Fibroblast of gingiva (primary cell): ENCODE measurements around the gene FYB2.

Experiments used
- DNase-seq: peaks from one replicate; pipeline ENCODE4 v3.0.0-alpha.2; 2011; ENCODE audit warnings: low read depth

FYB2 gene

GRCh38 chr1:56712150-56712549 is 107.1 kb downstream of the FYB2 start:
- DNase-seq = no peak

GRCh38 chr1:56710646-56711045 is 108.6 kb downstream of the FYB2 start:
- peak; percentile 37 for DNase-seq

- DNase-seq = no peak
Measured at GRCh38 chr1:56709995-56710394, 109.2 kb downstream of the FYB2 start.

- peak; percentile 50 for DNase-seq
Measured at GRCh38 chr1:56709269-56709880, 109.8 kb downstream of the FYB2 start.

GRCh38 chr1:56707379-56707778 is 111.8 kb downstream of the FYB2 start:
- no peak for DNase-seq

GRCh38 chr1:56703747-56704146 is 115.5 kb downstream of the FYB2 start:
- DNase-seq = no peak

GRCh38 chr1:56696663-56697062 is 122.5 kb downstream of the FYB2 start:
- DNase-seq = no peak

GRCh38 chr1:56688522-56689026 is 130.6 kb downstream of the FYB2 start:
- DNase-seq = peak; percentile 7

- peak; percentile 46 for DNase-seq
Measured at GRCh38 chr1:56686169-56686568, 133.0 kb downstream of the FYB2 start.

GRCh38 chr1:56683569-56683968 is 135.6 kb downstream of the FYB2 start:
- no peak for DNase-seq

GRCh38 chr1:56676571-56677035 is 142.6 kb downstream of the FYB2 start:
- DNase-seq = peak; percentile 81

- no peak for DNase-seq
Measured at GRCh38 chr1:56675763-56676162, 143.4 kb downstream of the FYB2 start.

GRCh38 chr1:56672579-56672978 is 146.6 kb downstream of the FYB2 start:
- no peak for DNase-seq

GRCh38 chr1:56671542-56671941 is 147.7 kb downstream of the FYB2 start:
- DNase-seq = no peak

- no peak for DNase-seq
Measured at GRCh38 chr1:56671085-56671484, 148.1 kb downstream of the FYB2 start.

GRCh38 chr1:56670350-56670749 is 148.9 kb downstream of the FYB2 start:
- DNase-seq = no peak
